CD4-positive, CD25-positive, alpha-beta regulatory T cell (primary cell): ENCODE results near the gene FOXP1. TPM values are rescaled to one million over a fixed set of nuclear protein-coding genes. Genes with fewer than 3 reads are reported as not detected.

Experiments used
- ATAC-seq, 2 donors: fragments of 150-1000 bp; cut with Tn5 transposase; one replicate each; pipeline ENCODE4 v1.10.0; 2021; ENCODE audit warnings: low read depth in 2 of 2, moderate number of reproducible peaks in 2 of 2, moderate library complexity in 1 of 2
- DNase-seq, 3 donors: peaks; one replicate each; pipeline versions ENCODE4 v3.0.0 to v3.0.0-alpha.2; 2012 to 2022; ENCODE audit warnings: mixed read lengths in 1 of 3
- H3K27ac ChIP-seq: one replicate; pipeline ENCODE4 v1.7.0; 2013; ENCODE audit warnings: mild to moderate bottlenecking, low read length; ENCODE audit not compliant: insufficient read depth, poor library complexity, severe bottlenecking
- H3K27me3 ChIP-seq: one replicate; pipeline ENCODE4 v1.7.0; 2013; ENCODE audit warnings: low read length; ENCODE audit not compliant: control insufficient read depth, insufficient read depth
- H3K36me3 ChIP-seq: one replicate; pipeline ENCODE4 v1.7.0; 2013; ENCODE audit warnings: mild to moderate bottlenecking, low read length, moderate library complexity; ENCODE audit not compliant: control insufficient read depth, insufficient read depth
- H3K4me1 ChIP-seq: 2 replicates; pipeline ENCODE4 v1.7.0; 2013; ENCODE audit warnings: mild to moderate bottlenecking, low read length; ENCODE audit not compliant: insufficient read depth, control insufficient read depth, poor library complexity, severe bottlenecking
- H3K4me3 ChIP-seq: one replicate; pipeline ENCODE4 v1.7.0; 2013; ENCODE audit warnings: low read depth, mild to moderate bottlenecking, low read length, moderate library complexity
- H3K9me3 ChIP-seq, 2 experiments: 1 replicate in 1 of 2; 2 replicates in 1 of 2; pipeline ENCODE4 v1.7.0; 2013; ENCODE audit warnings: low read length in 2 of 2, mild to moderate bottlenecking in 1 of 2, moderate library complexity in 1 of 2; ENCODE audit not compliant: control insufficient read depth in 2 of 2
- H3K27ac Mint-ChIP-seq, 3 donors: one replicate each; pipeline ENCODE4 v1.8.0; 2020 to 2022; ENCODE audit warnings: mild to moderate bottlenecking in 3 of 3, mixed read lengths in 3 of 3, moderate library complexity in 2 of 3
- H3K27me3 Mint-ChIP-seq: one replicate; pipeline ENCODE4 v1.8.0; 2022; ENCODE audit warnings: mild to moderate bottlenecking, mixed read lengths
- H3K36me3 Mint-ChIP-seq: one replicate; pipeline ENCODE4 v1.8.0; 2020; ENCODE audit warnings: mixed read lengths
- H3K4me1 Mint-ChIP-seq, 4 donors: one replicate each; pipeline ENCODE4 v1.8.0; 2020 to 2022; ENCODE audit warnings: mixed read lengths in 4 of 4, mild to moderate bottlenecking in 1 of 4
- H3K4me3 Mint-ChIP-seq, 4 donors: one replicate each; pipeline ENCODE4 v1.8.0; 2020 to 2022; ENCODE audit warnings: mild to moderate bottlenecking in 4 of 4, mixed read lengths in 4 of 4, moderate library complexity in 3 of 4
- H3K9me3 Mint-ChIP-seq, 7 donors: one replicate each; pipeline ENCODE4 v1.8.0; 2020 to 2022; ENCODE audit warnings: mixed read lengths in 7 of 7, mild to moderate bottlenecking in 3 of 7, moderate library complexity in 2 of 7
- polyA plus RNA-seq, 4 donors: library from polyadenylated mRNA; unstranded; fragments of 300-500 nt; fragmentation: Illumina TruSeq; gene quantifications; one replicate each; pipeline ENCODE4 v1.2.3, GENCODE V29; 2021
- total RNA-seq: library from RNA; stranded (reverse); gene quantifications from one replicate; pipeline ENCODE4 v1.2.3, GENCODE V29; 2022

Gene FOXP1
- total and polyA plus RNA-seq, 5 donors from 2014 or later: 301 to 599 (median 346) TPM

- ATAC-seq: no peak
- no peaks in the 10 kb centered on the region for H3K27me3 ChIP-seq
- H3K9me3 ChIP-seq: no peaks in the 10 kb centered on the region
- H3K4me1 ChIP-seq: peaks cover 25% of the 10 kb centered on the region
- peaks cover 4% of the 10 kb centered on the region for H3K36me3 ChIP-seq
- peaks cover 32% of the 10 kb centered on the region for H3K36me3 Mint-ChIP-seq
- peaks cover 34 to 88% (median 48%) of the 10 kb centered on the region in 4 donors for H3K4me1 Mint-ChIP-seq
- no peak overlapping the region for H3K4me3 ChIP-seq
- H3K27ac Mint-ChIP-seq: peak overlapping the region; percentile 53 to 94 (median 61)
- H3K9me3 Mint-ChIP-seq: no peaks in the 10 kb centered on the region
- H3K27me3 Mint-ChIP-seq: no peaks in the 10 kb centered on the region
- DNase-seq: no peak
- H3K4me3 Mint-ChIP-seq: peak overlapping the region in 1 of 4 donors; percentile 15
- peak overlapping the region; percentile 42 for H3K27ac ChIP-seq
These were observed 203.4 kb downstream of the FOXP1 start for GRCh38 chr3:71380096-71380495.

DNA sequence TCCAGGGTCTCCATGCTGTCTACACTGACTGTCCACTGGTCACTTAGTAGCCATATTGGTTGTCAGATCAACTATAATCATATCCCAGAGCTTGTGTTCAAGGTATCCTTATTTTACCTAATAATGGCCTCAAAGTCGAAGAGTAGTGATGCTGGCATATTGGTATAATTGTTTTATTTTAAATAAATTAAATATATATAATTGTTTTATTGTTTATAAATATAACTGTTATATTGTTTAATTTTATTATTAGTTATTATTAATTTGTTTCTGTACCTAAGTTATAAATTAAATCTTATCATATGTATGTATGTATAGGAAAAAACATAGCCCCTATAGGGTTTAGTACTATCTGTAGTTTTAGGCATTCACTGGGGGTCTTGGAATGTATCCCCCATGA lies 205.0 kb downstream of the FOXP1 start:
- peak overlapping the region; percentile 18 to 84 (median 60) for H3K27ac Mint-ChIP-seq
- H3K4me3 ChIP-seq: no peak overlapping the region
- peaks cover 26 to 85% (median 47%) of the 10 kb centered on the region in 4 donors for H3K4me1 Mint-ChIP-seq
- no peaks in the 10 kb centered on the region for H3K27me3 Mint-ChIP-seq
- H3K4me3 Mint-ChIP-seq: no peak overlapping the region
- peaks cover 23% of the 10 kb centered on the region for H3K4me1 ChIP-seq
- H3K36me3 ChIP-seq: peaks cover 4% of the 10 kb centered on the region
- H3K27me3 ChIP-seq: no peaks in the 10 kb centered on the region
- H3K9me3 Mint-ChIP-seq: no peaks in the 10 kb centered on the region
- no peak for ATAC-seq
- no peaks in the 10 kb centered on the region for H3K9me3 ChIP-seq
- peak overlapping the region; percentile 7 for H3K27ac ChIP-seq
- no peak for DNase-seq
- H3K36me3 Mint-ChIP-seq: peaks cover 26% of the 10 kb centered on the region

DNA sequence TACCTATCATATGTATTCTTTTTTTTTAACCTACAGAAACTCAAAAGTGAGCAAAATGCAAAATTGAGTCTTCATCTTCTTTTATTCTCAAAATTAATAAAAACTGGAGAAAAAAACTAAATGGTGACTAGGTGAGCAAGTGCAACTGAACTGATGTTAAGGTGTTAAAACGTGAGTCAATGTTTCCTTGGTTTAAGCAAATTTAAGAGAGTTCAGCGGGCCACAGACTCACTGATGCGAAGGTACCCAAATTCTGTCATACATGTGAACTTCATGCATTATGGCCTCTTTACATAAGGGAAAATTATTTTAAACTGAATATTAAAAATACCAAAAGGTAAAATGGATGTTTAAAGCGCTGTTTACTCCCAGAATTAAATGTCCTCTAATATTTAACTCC lies 206.6 kb downstream of the FOXP1 start:
- Histone ChIP-seq H3K27me3 (no peaks in the 10 kb centered on the region), H3K27ac (peak overlapping the region; percentile 25), H3K4me3 (no peak overlapping the region), H3K36me3 (peaks cover 4% of the 10 kb centered on the region), H3K9me3 (no peaks in the 10 kb centered on the region), H3K4me1 (peaks cover 33% of the 10 kb centered on the region)
- Mint-ChIP-seq H3K4me1 (peaks cover 31 to 84% (median 49%) of the 10 kb centered on the region in 4 donors), H3K36me3 (peaks cover 16% of the 10 kb centered on the region), H3K27ac (peak overlapping the region in 1 of 3 donors; percentile 91), H3K27me3 (no peaks in the 10 kb centered on the region), H3K9me3 (no peaks in the 10 kb centered on the region), H3K4me3 (no peak overlapping the region)
- no peak for DNase-seq
- no peak for ATAC-seq

DNA sequence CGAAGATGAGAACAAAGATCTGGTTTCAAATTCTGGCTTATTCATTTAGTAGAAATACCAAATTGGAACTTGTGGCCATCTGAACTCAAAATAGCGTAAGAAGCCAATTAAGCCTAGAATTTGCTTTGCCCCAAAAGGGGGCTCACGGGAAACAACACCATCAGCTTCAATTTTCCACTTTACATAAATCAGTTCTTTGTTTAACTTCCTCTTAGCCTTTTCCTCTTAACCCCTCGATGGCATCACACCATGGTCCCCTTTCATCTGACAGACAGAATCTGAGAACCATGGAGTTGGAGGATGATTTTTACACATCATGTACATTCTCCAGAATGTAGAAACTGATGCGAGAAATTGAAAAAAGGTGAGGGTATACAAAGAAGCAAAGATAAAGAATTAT lies 207.0 kb downstream of the FOXP1 start:
- no peak for DNase-seq
- H3K36me3 ChIP-seq: peaks cover 4% of the 10 kb centered on the region
- H3K27ac ChIP-seq: peak overlapping the region; percentile 25
- no peaks in the 10 kb centered on the region for H3K27me3 ChIP-seq
- Mint-ChIP-seq H3K4me3 (no peak overlapping the region), H3K27ac (peak overlapping the region in 2 of 3 donors; percentile 56 to 91), H3K27me3 (no peaks in the 10 kb centered on the region), H3K9me3 (no peaks in the 10 kb centered on the region), H3K36me3 (peaks cover 16% of the 10 kb centered on the region), H3K4me1 (peaks cover 31 to 84% (median 51%) of the 10 kb centered on the region in 4 donors)
- peaks cover 36% of the 10 kb centered on the region for H3K4me1 ChIP-seq
- H3K9me3 ChIP-seq: no peaks in the 10 kb centered on the region
- no peak for ATAC-seq
- H3K4me3 ChIP-seq: no peak overlapping the region

GRCh38 chr3:71374582-71374981 lies 208.9 kb downstream of the FOXP1 start:
- Histone ChIP-seq H3K27ac (peak overlapping the region; percentile 85), H3K4me1 (peaks cover 37% of the 10 kb centered on the region), H3K27me3 (no peaks in the 10 kb centered on the region), H3K9me3 (no peaks in the 10 kb centered on the region), H3K4me3 (no peak overlapping the region), H3K36me3 (peaks cover 4% of the 10 kb centered on the region)
- H3K9me3 Mint-ChIP-seq: no peaks in the 10 kb centered on the region
- peaks cover 14% of the 10 kb centered on the region for H3K36me3 Mint-ChIP-seq
- no peaks in the 10 kb centered on the region for H3K27me3 Mint-ChIP-seq
- H3K27ac Mint-ChIP-seq: peak overlapping the region; percentile 91 to 96 (median 93)
- H3K4me1 Mint-ChIP-seq: peaks cover 29 to 86% (median 60%) of the 10 kb centered on the region in 4 donors
- ATAC-seq: no peak
- no peak for DNase-seq
- H3K4me3 Mint-ChIP-seq: no peak overlapping the region

GRCh38 chr3:71372911-71373637 lies 210.5 kb downstream of the FOXP1 start:
- ATAC-seq (peak; percentile 93), DNase-seq (peak; percentile 20 to 91 (median 82))
- no peaks in the 10 kb centered on the region for H3K27me3 Mint-ChIP-seq
- Histone ChIP-seq H3K36me3 (peaks cover 4% of the 10 kb centered on the region), H3K27ac (peak overlapping the region; percentile 85), H3K4me1 (peaks cover 35% of the 10 kb centered on the region), H3K27me3 (no peaks in the 10 kb centered on the region), H3K4me3 (peak overlapping the region; percentile 57), H3K9me3 (no peaks in the 10 kb centered on the region)
- no peaks in the 10 kb centered on the region for H3K9me3 Mint-ChIP-seq
- peak overlapping the region; percentile 91 to 96 (median 95) for H3K27ac Mint-ChIP-seq
- peak overlapping the region; percentile 8 to 78 (median 68) for H3K4me3 Mint-ChIP-seq
- peaks cover 26 to 86% (median 64%) of the 10 kb centered on the region in 4 donors for H3K4me1 Mint-ChIP-seq
- peaks cover 12% of the 10 kb centered on the region for H3K36me3 Mint-ChIP-seq

GRCh38 chr3:71372241-71372768 lies 211.2 kb downstream of the FOXP1 start:
- Mint-ChIP-seq H3K9me3 (no peaks in the 10 kb centered on the region), H3K27me3 (no peaks in the 10 kb centered on the region), H3K4me1 (peaks cover 26 to 83% (median 57%) of the 10 kb centered on the region in 4 donors), H3K4me3 (peak overlapping the region; percentile 8 to 64 (median 46)), H3K27ac (peak overlapping the region; percentile 91 to 96 (median 95)), H3K36me3 (peaks cover 13% of the 10 kb centered on the region)
- H3K36me3 ChIP-seq: peaks cover 5% of the 10 kb centered on the region
- H3K4me3 ChIP-seq: peak overlapping the region; percentile 57
- peaks cover 35% of the 10 kb centered on the region for H3K4me1 ChIP-seq
- DNase-seq (peak in 1 of 3 donors; percentile 55), ATAC-seq (peak; percentile 31 to 38)
- H3K27me3 ChIP-seq: no peaks in the 10 kb centered on the region
- no peaks in the 10 kb centered on the region for H3K9me3 ChIP-seq
- H3K27ac ChIP-seq: peak overlapping the region; percentile 85
